HepG2 (cell line): ENCODE data around the gene SVOP. TPM values are rescaled to one million over a fixed set of nuclear protein-coding genes. Genes with fewer than 3 reads are reported as not detected.

Source experiments
- ARNTL ChIP-seq: sonication (generic); formaldehyde crosslinking; IDR thresholded peaks from 2 replicates; pipeline ENCODE4 v1.4.0; 2020; ENCODE audit warnings: mild to moderate bottlenecking, missing genetic modification reagents
- ERF ChIP-seq: IDR thresholded peaks from 2 replicates; pipeline ENCODE4 v1.6.1; 2018; ENCODE audit warnings: missing biosample characterization, missing genetic modification reagents
- FIP1L1 ChIP-seq: fragments of 200-400 bp; formaldehyde crosslinking; IDR thresholded peaks from 2 replicates; pipeline ENCODE4 v1.6.1; 2018; ENCODE audit warnings: low read depth, mild to moderate bottlenecking, low read length, moderate library complexity, borderline replicate concordance; ENCODE audit not compliant: insufficient read depth
- FOSL2 ChIP-seq: sonication (generic); formaldehyde crosslinking; IDR thresholded peaks from 2 replicates; pipeline ENCODE4 v1.4.0; 2020; ENCODE audit warnings: missing genetic modification reagents
- GRHL1 ChIP-seq: sonication (generic); formaldehyde crosslinking; conservative IDR thresholded peaks from 2 replicates; pipeline ENCODE4 v1.8.0; 2022; ENCODE audit warnings: missing genetic modification reagents
- HNRNPL ChIP-seq: fragments of 200-400 bp; formaldehyde crosslinking; IDR thresholded peaks from 2 replicates; pipeline ENCODE4 v1.6.1; 2017; ENCODE audit warnings: mild to moderate bottlenecking, low read depth, low read length
- HOMEZ ChIP-seq: IDR thresholded peaks from 2 replicates; pipeline ENCODE4 v1.6.1; 2016; ENCODE audit warnings: low read depth
- HOXA5 ChIP-seq: sonication (generic); formaldehyde crosslinking; IDR thresholded peaks from 2 replicates; pipeline ENCODE4 v1.4.0; 2020; ENCODE audit warnings: missing genetic modification reagents
- NFATC3 ChIP-seq: sonication (generic); formaldehyde crosslinking; IDR thresholded peaks from 2 replicates; pipeline ENCODE4 v1.5.1; 2020; ENCODE audit warnings: mild to moderate bottlenecking, missing genetic modification reagents
- NFE2L2 ChIP-seq: fragments of 150-350 bp; IDR thresholded peaks from 2 replicates; pipeline ENCODE4 v1.6.1; 2014; ENCODE audit warnings: low read length
- TCF7 ChIP-seq: sonication (generic); IDR thresholded peaks from 2 replicates; pipeline ENCODE4 v1.6.1; 2016; ENCODE audit warnings: antibody characterized with exemption, low read depth
- ZBTB14 ChIP-seq: sonication (generic); formaldehyde crosslinking; IDR thresholded peaks from 2 replicates; pipeline ENCODE4 v1.4.0; 2020; ENCODE audit warnings: missing genetic modification reagents
- ZC3H4 ChIP-seq: sonication (generic); formaldehyde crosslinking; IDR thresholded peaks from 2 replicates; pipeline ENCODE4 v1.4.0; 2020; ENCODE audit warnings: missing genetic modification reagents, borderline replicate concordance
- ZFP36L1 ChIP-seq: sonication (generic); formaldehyde crosslinking; IDR thresholded peaks from 2 replicates; pipeline ENCODE4 v1.8.0; 2022; ENCODE audit warnings: mild to moderate bottlenecking, missing genetic modification reagents, moderate library complexity
- ZKSCAN1 ChIP-seq: fragments of 150-350 bp; IDR thresholded peaks from 2 replicates; pipeline ENCODE4 v1.6.1; 2014; ENCODE audit warnings: low read length
- ZNF282 ChIP-seq: fragments of 450-650 bp; IDR thresholded peaks from 2 replicates; pipeline ENCODE4 v1.6.1; 2018; ENCODE audit not compliant: partially characterized antibody
- ZNF292 ChIP-seq: sonication (generic); formaldehyde crosslinking; IDR thresholded peaks from 2 replicates; pipeline ENCODE4 v1.8.1; 2022; ENCODE audit warnings: mild to moderate bottlenecking, low read depth, missing genetic modification reagents, borderline replicate concordance
- ZNF343 ChIP-seq: sonication (generic); formaldehyde crosslinking; IDR thresholded peaks from 2 replicates; pipeline ENCODE4 v1.4.0; 2020; ENCODE audit warnings: mild to moderate bottlenecking, missing genetic modification reagents
- ZNF468 ChIP-seq: sonication (generic); formaldehyde crosslinking; IDR thresholded peaks from 2 replicates; pipeline ENCODE4 v1.8.0; 2022; ENCODE audit warnings: mild to moderate bottlenecking, moderate library complexity, missing genetic modification reagents
- ZNF605 ChIP-seq: sonication (generic); formaldehyde crosslinking; IDR thresholded peaks from 2 replicates; pipeline ENCODE4 v1.8.0; 2022; ENCODE audit warnings: mild to moderate bottlenecking, missing genetic modification reagents
- ZNF761 ChIP-seq: sonication (generic); formaldehyde crosslinking; conservative IDR thresholded peaks from 2 replicates; pipeline ENCODE4 v1.4.0; 2020; ENCODE audit warnings: mild to moderate bottlenecking, missing genetic modification reagents
- ZNF770 ChIP-seq: sonication (generic); formaldehyde crosslinking; IDR thresholded peaks from 2 replicates; pipeline ENCODE4 v1.5.0; 2020; ENCODE audit warnings: mild to moderate bottlenecking, missing genetic modification reagents
- ZNF790 ChIP-seq: sonication (generic); formaldehyde crosslinking; IDR thresholded peaks from 2 replicates; pipeline ENCODE4 v1.8.0; 2022; ENCODE audit warnings: missing genetic modification reagents, mild to moderate bottlenecking, borderline replicate concordance
- polyA plus RNA-seq, 8 experiments: library from polyadenylated mRNA; depleted of rRNA in 3 of 8; stranded (reverse) in 7 of 8; unstranded in 1 of 8; fragments of >200 nt; fragmentation: Illumina TruSeq in 4 of 8; extraction: Trizol in 4 of 8; gene quantifications; 2 replicates each; pipeline versions ENCODE4 v1.2.1 to v1.2.3, GENCODE V29; 2011 to 2016; ENCODE audit warnings: low read depth in 4 of 8, missing spikeins in 1 of 8, mixed read lengths in 1 of 8; ENCODE audit not compliant: insufficient read depth in 1 of 8
- total RNA-seq, 5 experiments: library from RNA; depleted of rRNA; stranded (reverse); fragments of >200 nt; fragmentation: Illumina TruSeq; extraction: Trizol; gene quantifications; 2 replicates each; pipeline ENCODE4 v1.2.3, GENCODE V29; 2016; ENCODE audit warnings: low read depth in 1 of 5
- TF ChIP-seq, protein P1 (sequence below): IDR thresholded peaks from 2 replicates; pipeline ENCODE4 v1.6.1; 2016

The SVOP gene
- total and polyA plus RNA-seq, 2 of the 13 experiments (the other 11 are each of a cell fraction or from before 2014, with no cell fraction given): not detected

DNA sequence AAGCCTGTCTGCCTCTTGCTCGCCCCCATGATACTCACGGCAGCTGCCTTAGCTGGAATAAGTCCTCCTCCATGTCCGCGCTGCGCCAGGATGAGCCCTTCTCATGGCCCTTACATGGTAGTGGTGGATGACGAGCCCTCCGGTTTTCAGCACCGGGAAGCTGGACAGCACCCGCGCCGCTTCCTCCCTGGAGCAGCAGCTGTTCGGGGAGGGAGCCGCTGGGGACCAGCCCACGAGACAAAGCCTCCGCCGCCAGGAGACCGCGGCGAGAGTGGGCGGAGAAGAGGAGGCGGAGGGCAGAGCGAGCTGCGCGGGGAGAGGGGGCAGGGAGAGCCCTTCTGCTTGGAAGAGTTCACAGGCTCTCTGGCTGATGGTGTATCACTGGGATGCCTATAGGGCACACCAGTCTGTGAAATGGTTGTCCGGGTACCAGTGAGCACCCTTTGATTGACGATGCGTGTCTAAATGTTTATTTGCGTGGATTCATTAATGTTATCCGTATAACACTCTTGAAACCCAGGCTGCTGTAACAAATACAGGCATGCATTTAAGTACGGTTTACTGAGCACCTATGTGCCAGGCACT is at the start of gene SVOP (continued):
- TF ChIP-seq ZNF770 (CRISPR knock-in tag) (0 out of 2 replicates have a peak, but pooled peaks have one; percentile 15), ZNF343 (CRISPR knock-in tag) (peak; percentile 99), ARNTL (CRISPR knock-in tag) (0 out of 2 replicates have a peak, but pooled peaks have one; percentile 37), FOSL2 (CRISPR knock-in tag) (peak; percentile 72), NFE2L2 (no peak), ZNF790 (CRISPR knock-in tag) (peak; percentile 88; the same call in 1 of the 2 replicates), ZNF292 (CRISPR knock-in tag) (no peak), ZNF761 (CRISPR knock-in tag) (no peak), ZFP36L1 (peak; percentile 89), HOMEZ (CRISPR knock-in tag) (peak; percentile 53; the same call in 1 of the 2 replicates), ZNF282 (no peak), ZKSCAN1 (no peak), NFATC3 (CRISPR knock-in tag) (no peak), HNRNPL (no peak), GRHL1 (no peak), TCF7 (no peak), FIP1L1 (no peak), ERF (CRISPR knock-in tag) (peak; percentile 98), ZNF605 (CRISPR knock-in tag) (peak; percentile 82), HOXA5 (CRISPR knock-in tag) (peak; percentile 97), ZNF468 (peak; percentile 95; the same call in 1 of the 2 replicates), ZBTB14 (CRISPR knock-in tag) (no peak), ZC3H4 (CRISPR knock-in tag) (no peak)
- TF ChIP-seq, protein P1, sequence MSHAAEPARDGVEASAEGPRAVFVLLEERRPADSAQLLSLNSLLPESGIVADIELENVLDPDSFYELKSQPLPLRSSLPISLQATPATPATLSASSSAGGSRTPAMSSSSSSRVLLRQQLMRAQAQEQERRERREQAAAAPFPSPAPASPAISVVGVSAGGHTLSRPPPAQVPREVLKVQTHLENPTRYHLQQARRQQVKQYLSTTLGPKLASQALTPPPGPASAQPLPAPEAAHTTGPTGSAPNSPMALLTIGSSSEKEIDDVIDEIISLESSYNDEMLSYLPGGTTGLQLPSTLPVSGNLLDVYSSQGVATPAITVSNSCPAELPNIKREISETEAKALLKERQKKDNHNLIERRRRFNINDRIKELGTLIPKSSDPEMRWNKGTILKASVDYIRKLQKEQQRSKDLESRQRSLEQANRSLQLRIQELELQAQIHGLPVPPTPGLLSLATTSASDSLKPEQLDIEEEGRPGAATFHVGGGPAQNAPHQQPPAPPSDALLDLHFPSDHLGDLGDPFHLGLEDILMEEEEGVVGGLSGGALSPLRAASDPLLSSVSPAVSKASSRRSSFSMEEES: peak; percentile 88
